ENCODE data around the gene HIVEP1.

HIVEP1 gene

GRCh38 chr6:12116978-12117377 lies 104.9 kb downstream of the HIVEP1 start:
- no peak overlapping the region for H3K4me3 ChIP-seq (replicated peaks; ENCODE audit: low read depth, low read length)
- TF ChIP-seq CTCF (IDR thresholded peaks at IDR 0.05; ENCODE audit: low read length, missing control alignments) = no peak
- no peak for DNase-seq (ENCODE audit: low read depth)

- H3K4me3 ChIP-seq (replicated peaks; ENCODE audit: low read depth, low read length) = no peak overlapping the region
- no peak for TF ChIP-seq CTCF (IDR thresholded peaks at IDR 0.05; ENCODE audit: low read length, missing control alignments)
- no peak for DNase-seq (ENCODE audit: low read depth)
These were observed 106.5 kb downstream of the HIVEP1 start for GRCh38 chr6:12118607-12119006.

GRCh38 chr6:12119085-12119588 lies 107.0 kb downstream of the HIVEP1 start:
- no peak overlapping the region for H3K4me3 ChIP-seq (replicated peaks; ENCODE audit: low read depth, low read length)
- no peak for DNase-seq (ENCODE audit: low read depth)
- TF ChIP-seq CTCF (IDR thresholded peaks at IDR 0.05; ENCODE audit: low read length, missing control alignments) = no peak

GRCh38 chr6:12125396-12125795 lies 113.3 kb downstream of the HIVEP1 start:
- DNase-seq (ENCODE audit: low read depth) = no peak
- TF ChIP-seq CTCF (IDR thresholded peaks at IDR 0.05; ENCODE audit: low read length, missing control alignments) = no peak
- H3K4me3 ChIP-seq (replicated peaks; ENCODE audit: low read depth, low read length) = no peak overlapping the region

GRCh38 chr6:12126051-12126450 lies 113.9 kb downstream of the HIVEP1 start:
- DNase-seq (ENCODE audit: low read depth) = no peak
- no peak for TF ChIP-seq CTCF (IDR thresholded peaks at IDR 0.05; ENCODE audit: low read length, missing control alignments)
- no peak overlapping the region for H3K4me3 ChIP-seq (replicated peaks; ENCODE audit: low read depth, low read length)

- DNase-seq (ENCODE audit: low read depth) = no peak
- no peak overlapping the region for H3K4me3 ChIP-seq (replicated peaks; ENCODE audit: low read depth, low read length)
- TF ChIP-seq CTCF (IDR thresholded peaks at IDR 0.05; ENCODE audit: low read length, missing control alignments) = no peak
These were observed 117.4 kb downstream of the HIVEP1 start for GRCh38 chr6:12129523-12129922.

Measured in fibroblast of pulmonary artery (primary cell).